Activated naive CD8-positive, alpha-beta T cell treated with anti-CD3 and anti-CD28 coated beads, Interleukin-2, amount 10 ng/mL, durations not matched to agents 7 days and 5 days (primary cell): ENCODE results near the gene PDGFB. TPM values are rescaled to one million over a fixed set of nuclear protein-coding genes. Genes with fewer than 3 reads are reported as not detected.

ENCODE experiments used
- ATAC-seq: fragments of 150-1000 bp; cut with Tn5 transposase; one replicate; pipeline ENCODE4 v1.10.0; 2021; ENCODE audit warnings: low read depth, moderate library complexity
- POLR2A ChIA-PET: fragments of 350-600 bp; sonication (Branson Sonifier 250); formaldehyde crosslinking; loops from one replicate; lab custom pipeline; 2021; ENCODE audit warnings: antibody characterized with exemption; lab: Charles Lee
- DNase-seq: peaks from one replicate; pipeline ENCODE4 v3.0.0; 2021
- H3K27ac Mint-ChIP-seq: one replicate; pipeline ENCODE4 v1.8.0; 2022; ENCODE audit warnings: mild to moderate bottlenecking, mixed read lengths
- H3K27me3 Mint-ChIP-seq: one replicate; pipeline ENCODE4 v1.8.0; 2022; ENCODE audit warnings: mild to moderate bottlenecking, moderate library complexity, mixed read lengths
- H3K36me3 Mint-ChIP-seq: one replicate; pipeline ENCODE4 v1.8.0; 2021; ENCODE audit warnings: mild to moderate bottlenecking, mixed read lengths
- H3K4me1 Mint-ChIP-seq: one replicate; pipeline ENCODE4 v1.8.0; 2021; ENCODE audit warnings: mixed read lengths
- H3K4me3 Mint-ChIP-seq: one replicate; pipeline ENCODE4 v1.8.0; 2022; ENCODE audit warnings: mild to moderate bottlenecking, moderate library complexity, mixed read lengths
- H3K9me3 Mint-ChIP-seq: one replicate; pipeline ENCODE4 v1.8.0; 2021; ENCODE audit warnings: mixed read lengths
- total RNA-seq, 2 experiments: library from RNA; stranded (reverse); gene quantifications; one replicate each; pipeline ENCODE4 v1.2.3, GENCODE V29; 2021

Gene PDGFB
- total RNA-seq, 2 experiments from 2014 or later = 7.2 to 7.9 TPM

DNA sequence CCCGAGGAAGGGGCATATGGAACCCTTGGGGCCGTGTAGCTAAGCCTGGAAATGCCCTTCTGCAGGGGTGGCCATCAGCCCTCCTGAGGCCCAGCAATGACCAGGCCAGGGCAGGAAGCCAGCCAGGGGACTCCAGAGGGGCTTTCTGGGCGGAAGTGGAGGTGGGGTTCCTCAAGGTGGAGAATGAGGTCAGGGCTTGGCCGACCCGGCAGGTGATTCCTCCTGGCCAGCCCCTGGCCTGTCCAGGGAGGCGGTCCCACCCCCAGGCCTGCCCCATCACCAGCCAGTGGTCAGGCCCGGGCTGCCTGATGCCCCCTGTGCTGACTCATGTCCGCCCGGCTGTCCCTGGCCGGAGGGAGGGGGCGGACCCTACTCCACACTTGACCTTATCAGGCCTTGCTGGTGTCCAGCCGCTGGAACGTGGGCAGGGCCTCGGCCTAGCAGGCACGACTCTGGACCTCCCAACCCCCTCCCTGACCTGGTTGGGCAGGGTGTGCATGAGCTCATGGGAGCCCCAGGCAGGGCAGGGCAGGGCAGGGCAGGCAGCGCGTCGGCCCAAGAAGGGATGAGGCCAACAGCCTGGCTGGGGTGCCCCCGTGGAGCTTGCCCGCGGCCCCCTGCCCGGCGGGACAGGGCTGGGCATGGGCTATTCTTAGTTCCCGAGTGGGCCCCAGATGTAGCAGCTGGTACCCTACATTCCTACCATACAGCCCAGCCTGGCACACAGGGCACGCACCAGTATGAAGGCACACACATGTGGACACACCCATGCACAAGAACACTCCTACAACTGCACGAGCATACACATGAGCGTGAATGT, 38.8 kb upstream of the PDGFB start:
- POLR2A ChIA-PET = no interaction called here
- peaks cover 22% of the 10 kb centered on the region for H3K27me3 Mint-ChIP-seq
- H3K4me1 Mint-ChIP-seq = peaks cover 3% of the 10 kb centered on the region
- H3K9me3 Mint-ChIP-seq = no peaks in the 10 kb centered on the region
- H3K4me3 Mint-ChIP-seq = no peak overlapping the region
- no peak for ATAC-seq
- no peaks in the 10 kb centered on the region for H3K36me3 Mint-ChIP-seq
- no peak for DNase-seq
- no peak overlapping the region for H3K27ac Mint-ChIP-seq

DNA sequence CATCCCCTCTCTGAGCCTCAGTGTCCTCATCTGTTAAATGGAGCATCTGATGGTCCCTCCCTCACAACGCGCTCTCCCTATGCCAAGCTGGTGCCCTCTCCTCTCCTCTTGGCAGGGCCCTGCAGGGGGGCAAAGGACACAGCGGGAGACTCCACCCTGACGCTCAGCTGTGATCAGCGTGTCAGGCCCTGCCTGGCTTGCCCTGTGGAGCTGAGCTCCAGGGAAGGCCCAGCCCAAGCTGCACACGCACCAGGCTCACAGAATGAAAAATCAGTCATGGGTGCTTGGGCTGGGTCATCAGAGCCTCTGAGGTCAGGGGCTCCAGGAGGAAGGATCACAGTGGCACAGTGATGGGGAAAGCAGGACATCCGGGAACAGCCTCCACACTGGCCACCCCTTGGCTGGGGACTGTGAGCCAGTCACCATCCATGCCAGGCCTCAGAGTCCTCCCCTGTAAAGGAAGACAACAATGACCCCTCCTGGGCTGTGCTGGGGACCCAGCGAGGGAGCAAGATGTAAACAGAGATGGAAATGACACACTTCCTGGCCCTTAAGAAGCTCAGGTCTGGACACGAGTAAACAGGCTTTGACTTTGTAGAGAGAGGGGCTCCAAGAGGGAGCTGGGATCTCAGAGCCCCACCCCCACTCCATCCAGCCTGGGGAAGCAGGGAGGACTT, 38.0 kb upstream of the PDGFB start:
- peaks cover 19% of the 10 kb centered on the region for H3K27me3 Mint-ChIP-seq
- DNase-seq (no peak), ATAC-seq (no peak)
- H3K4me3 Mint-ChIP-seq = no peak overlapping the region
- H3K36me3 Mint-ChIP-seq = no peaks in the 10 kb centered on the region
- H3K4me1 Mint-ChIP-seq = peaks cover 3% of the 10 kb centered on the region
- POLR2A ChIA-PET = no interaction called here
- H3K9me3 Mint-ChIP-seq = no peaks in the 10 kb centered on the region
- no peak overlapping the region for H3K27ac Mint-ChIP-seq

DNA sequence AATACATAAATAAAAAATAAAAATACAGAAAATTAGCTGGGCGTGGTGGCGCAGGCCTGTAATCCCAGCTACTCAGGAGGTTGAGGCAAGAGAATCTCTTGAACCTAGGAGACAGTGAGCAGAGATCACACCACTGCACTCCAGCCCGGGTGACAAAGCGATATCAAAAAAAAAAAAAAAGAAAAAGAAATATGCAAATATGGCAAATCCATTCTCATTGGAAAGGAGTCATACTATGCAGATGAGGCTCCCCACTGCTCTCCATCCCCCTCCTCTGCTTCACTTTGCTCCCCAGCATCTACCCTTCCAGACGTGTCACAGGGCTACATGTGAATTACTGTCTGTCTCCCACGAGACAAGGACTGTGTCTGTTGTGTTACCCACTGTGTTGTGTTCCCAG, 36.3 kb upstream of the PDGFB start:
- Mint-ChIP-seq H3K9me3 (peaks cover 1% of the 10 kb centered on the region), H3K27ac (no peak overlapping the region), H3K4me3 (no peak overlapping the region), H3K4me1 (no peaks in the 10 kb centered on the region), H3K36me3 (no peaks in the 10 kb centered on the region), H3K27me3 (peaks cover 17% of the 10 kb centered on the region)
- ATAC-seq = no peak
- POLR2A ChIA-PET = no interaction called here
- no peak for DNase-seq

DNA sequence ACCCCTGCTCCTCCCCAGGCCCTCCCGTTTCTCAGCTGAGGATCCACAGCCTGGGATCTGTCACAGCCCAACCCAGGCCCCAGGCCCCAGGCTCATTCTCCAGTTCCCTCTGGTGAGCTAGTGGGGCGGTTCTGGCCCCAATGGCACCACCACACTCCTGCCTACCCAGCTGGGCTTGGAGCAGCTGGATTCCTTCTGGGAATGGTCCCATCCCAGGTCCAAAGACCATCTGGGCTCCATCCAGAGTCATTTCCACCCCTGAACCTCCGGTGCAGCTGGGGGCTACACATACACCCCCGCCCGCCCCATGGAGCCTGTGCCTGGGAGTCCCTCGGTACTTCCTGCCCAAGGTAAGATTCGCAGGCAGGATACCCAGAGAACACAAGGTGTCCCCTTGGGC, 35.5 kb upstream of the PDGFB start:
- DNase-seq = no peak
- ATAC-seq = no peak
- Mint-ChIP-seq H3K9me3 (peaks cover 1% of the 10 kb centered on the region), H3K4me3 (no peak overlapping the region), H3K27me3 (peaks cover 15% of the 10 kb centered on the region), H3K27ac (no peak overlapping the region), H3K36me3 (no peaks in the 10 kb centered on the region), H3K4me1 (no peaks in the 10 kb centered on the region)
- POLR2A ChIA-PET = no interaction called here

DNA sequence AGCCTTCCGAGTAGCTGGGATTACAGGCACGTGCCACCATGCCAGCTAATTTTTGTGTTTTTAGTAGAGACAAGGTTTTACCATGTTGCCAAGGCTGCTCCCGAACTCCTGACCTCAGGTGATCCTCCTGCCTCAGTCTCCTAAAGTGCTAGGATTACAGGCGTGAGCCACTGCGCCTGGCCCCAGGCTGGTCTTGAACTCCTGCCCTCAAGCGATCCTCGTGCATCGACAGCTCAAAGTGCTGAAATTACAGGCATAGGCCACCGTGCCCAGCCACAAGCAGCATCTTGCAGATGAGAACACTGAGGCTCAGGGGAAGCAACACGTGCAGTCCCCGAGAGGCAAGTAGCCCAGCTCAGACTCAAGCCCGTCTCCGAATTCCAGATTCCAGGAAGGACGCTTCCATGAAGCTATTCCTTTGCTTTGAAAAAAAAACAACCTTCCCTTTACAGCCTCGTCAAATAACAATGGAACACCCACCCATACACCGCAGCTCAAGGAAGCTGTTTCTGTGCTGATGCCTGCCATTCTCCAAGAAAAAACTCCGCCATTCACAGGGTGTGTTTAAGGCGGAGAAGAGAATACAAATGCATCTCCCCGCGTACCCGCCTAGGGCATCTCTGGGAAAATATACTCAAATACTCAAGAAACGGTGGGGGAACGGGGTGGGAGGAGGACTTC, 34.5 kb upstream of the PDGFB start:
- Mint-ChIP-seq H3K4me3 (no peak overlapping the region), H3K9me3 (peaks cover 1% of the 10 kb centered on the region), H3K27ac (no peak overlapping the region), H3K27me3 (peaks cover 12% of the 10 kb centered on the region), H3K36me3 (no peaks in the 10 kb centered on the region), H3K4me1 (no peaks in the 10 kb centered on the region)
- no peak for DNase-seq
- POLR2A ChIA-PET = no interaction called here
- ATAC-seq = no peak

DNA sequence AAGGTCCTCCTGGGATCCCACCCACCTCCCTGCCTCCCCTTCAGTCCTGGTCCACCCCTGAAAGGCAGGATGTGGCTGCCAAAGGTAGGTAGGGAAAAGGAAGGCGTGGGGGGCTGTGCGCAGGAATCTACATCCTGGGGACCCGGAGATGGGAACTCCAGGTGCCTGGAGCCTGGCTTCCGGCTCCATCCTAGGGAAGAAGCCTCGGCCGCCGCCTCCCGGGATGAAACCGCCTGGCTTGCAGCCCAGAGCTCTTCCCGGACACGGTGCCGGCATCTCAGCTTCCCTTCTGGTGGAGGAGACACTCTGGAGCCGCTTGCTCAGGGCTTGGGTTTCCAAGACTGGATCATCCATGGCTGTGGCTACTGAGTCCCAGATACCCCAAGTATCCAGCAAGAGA, 33.3 kb upstream of the PDGFB start:
- H3K27me3 Mint-ChIP-seq = peaks cover 12% of the 10 kb centered on the region
- H3K9me3 Mint-ChIP-seq = peaks cover 1% of the 10 kb centered on the region
- ATAC-seq (no peak), DNase-seq (no peak)
- H3K4me1 Mint-ChIP-seq = no peaks in the 10 kb centered on the region
- H3K4me3 Mint-ChIP-seq = no peak overlapping the region
- H3K27ac Mint-ChIP-seq = no peak overlapping the region
- no peaks in the 10 kb centered on the region for H3K36me3 Mint-ChIP-seq
- POLR2A ChIA-PET = interaction anchor here (0.6 kb wide), 1 partner anchor 147 kb away, joined by 3 read pairs; no protein-coding TSS in a partner anchor

DNA sequence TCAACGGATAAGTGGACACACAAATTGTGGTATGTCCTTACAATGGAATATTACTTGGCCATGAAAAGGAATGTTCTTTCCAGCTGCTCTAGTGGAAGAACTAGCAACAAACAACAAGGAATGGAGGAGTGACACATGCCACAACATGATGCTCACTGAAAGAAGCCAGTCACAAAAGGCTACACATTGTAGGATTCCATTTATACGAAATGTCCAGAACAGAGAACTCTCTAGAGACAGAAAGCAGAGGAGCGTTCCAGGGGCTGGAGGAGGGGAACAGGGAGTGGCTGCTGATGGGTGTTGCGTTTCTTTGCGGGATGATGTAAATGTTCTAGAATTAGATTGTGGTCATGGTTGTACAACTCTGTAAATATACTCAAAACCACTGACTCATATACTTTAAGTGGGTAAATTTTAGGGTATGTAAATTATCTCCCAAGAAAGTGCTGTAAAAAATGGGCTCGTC, 32.4 kb upstream of the PDGFB start:
- Mint-ChIP-seq H3K9me3 (peaks cover 1% of the 10 kb centered on the region), H3K27ac (no peak overlapping the region), H3K36me3 (no peaks in the 10 kb centered on the region), H3K4me1 (no peaks in the 10 kb centered on the region), H3K27me3 (peaks cover 12% of the 10 kb centered on the region), H3K4me3 (no peak overlapping the region)
- ATAC-seq (no peak), DNase-seq (no peak)
- POLR2A ChIA-PET = no interaction called here

DNA sequence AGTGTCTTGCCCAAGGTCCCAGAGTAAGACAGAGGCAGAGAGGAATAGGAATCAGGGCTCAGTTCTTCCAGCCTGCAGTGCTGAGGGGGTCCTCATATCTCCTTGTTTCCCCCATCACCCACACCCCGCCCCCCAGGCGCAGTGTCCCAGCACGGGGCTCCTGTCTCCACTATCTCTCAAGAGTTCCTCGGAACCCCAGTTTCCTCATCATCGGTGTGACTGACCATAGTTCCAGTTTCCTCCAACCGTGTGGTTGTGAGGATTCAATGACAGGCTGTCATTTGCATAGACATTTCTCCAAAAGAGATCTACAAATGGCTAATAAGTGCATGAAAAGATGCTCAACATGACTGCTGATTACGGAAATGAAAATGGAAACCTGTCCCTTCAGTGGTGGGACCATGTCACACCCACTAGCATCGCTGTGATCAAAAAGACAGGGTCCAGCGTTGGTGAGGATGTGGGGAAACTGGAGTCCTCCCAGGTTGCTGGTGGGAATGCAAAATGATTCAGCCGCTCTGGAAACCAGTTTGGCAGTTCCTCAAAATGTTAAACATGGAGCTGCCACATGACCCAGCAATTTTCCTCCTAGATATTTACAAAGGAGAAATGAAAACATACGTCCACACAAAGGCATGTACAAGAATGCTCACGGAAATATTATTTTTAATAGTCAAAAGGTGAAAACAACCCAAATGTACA, 31.8 kb upstream of the PDGFB start:
- H3K36me3 Mint-ChIP-seq = no peaks in the 10 kb centered on the region
- no peak overlapping the region for H3K27ac Mint-ChIP-seq
- peaks cover 12% of the 10 kb centered on the region for H3K27me3 Mint-ChIP-seq
- DNase-seq (no peak), ATAC-seq (no peak)
- POLR2A ChIA-PET = no interaction called here
- no peak overlapping the region for H3K4me3 Mint-ChIP-seq
- no peaks in the 10 kb centered on the region for H3K4me1 Mint-ChIP-seq
- peaks cover 1% of the 10 kb centered on the region for H3K9me3 Mint-ChIP-seq

DNA sequence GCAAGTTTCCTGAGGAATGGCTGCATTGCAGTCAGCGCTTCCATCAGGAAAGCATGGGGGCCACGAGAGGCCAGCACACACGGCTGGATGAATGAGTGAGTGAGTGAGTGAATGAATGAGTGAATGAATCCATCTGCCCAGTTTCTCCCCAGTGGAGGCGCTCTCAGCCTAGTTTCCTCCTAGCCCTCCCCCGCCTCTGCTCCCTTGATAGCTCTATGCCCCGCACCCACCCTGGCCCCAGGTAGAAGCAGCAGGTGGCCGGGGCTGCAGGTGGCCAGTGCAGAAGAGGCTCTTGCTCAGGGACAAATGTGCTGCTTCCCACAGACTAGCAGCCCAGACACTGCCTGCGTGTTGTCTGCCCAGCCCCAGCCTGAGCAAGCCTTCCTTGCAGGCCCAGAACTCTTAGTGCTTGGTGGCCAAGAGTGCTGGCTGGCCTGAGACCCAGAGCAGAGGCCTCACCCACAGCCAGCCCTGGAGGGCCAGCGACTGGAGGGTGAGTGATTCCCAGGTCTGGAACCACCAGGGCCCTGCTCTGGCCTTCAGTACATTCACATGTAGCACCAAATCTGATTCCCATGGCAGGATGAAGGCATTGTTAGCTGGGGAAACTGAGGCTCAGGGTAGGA, 31.1 kb upstream of the PDGFB start:
- no peak overlapping the region for H3K4me3 Mint-ChIP-seq
- no peak overlapping the region for H3K27ac Mint-ChIP-seq

DNA sequence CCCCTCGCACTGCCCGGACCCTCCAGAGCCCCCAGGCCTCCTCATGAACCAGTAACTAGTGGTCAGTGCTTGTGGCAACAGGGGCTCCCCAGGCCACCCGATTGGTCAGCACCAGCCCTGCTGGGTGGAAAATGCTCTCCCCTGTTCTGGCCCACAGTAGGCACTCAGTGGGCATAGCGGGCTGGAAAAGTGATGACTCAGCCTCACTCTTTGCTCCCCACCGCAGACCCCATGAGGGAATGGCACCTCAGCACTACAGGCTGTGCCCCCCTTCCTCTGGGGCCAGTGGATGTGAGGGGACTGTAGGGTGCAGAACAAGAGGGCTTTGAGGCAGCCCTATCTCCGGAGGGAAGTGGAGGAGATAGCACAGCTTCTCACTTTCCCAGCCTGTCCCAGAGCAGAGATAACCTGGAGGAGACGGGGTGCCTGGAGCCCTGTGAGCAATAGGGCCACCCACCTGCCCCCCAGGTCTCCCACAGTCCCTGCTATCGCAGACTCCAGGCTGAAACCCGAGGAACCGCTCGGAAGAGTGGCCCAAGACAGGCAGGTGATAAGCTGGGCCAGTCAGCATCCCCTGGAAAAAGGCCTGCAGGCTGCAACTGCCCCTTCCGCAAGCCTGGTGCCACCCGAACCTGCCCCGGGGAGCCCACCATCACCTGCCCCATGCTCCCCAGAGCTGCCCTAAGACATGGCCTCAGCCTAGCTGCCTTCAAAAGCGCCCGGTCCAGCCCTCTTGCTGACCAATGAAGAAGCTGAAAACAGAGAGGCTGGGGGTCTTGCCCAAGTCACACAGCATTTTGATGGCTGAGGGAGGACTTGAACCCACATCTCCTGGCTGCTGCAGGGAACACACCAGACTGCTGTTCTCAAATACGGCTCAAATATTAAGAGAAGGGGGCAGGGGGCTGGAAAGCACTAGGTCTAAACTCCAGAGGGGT, 29.4 kb upstream of the PDGFB start:
- Mint-ChIP-seq H3K4me3 (no peak overlapping the region), H3K36me3 (no peaks in the 10 kb centered on the region), H3K4me1 (no peaks in the 10 kb centered on the region), H3K27ac (no peak overlapping the region), H3K9me3 (peaks cover 1% of the 10 kb centered on the region), H3K27me3 (peaks cover 2% of the 10 kb centered on the region)
- DNase-seq (no peak), ATAC-seq (no peak)
- POLR2A ChIA-PET = no interaction called here

More for the DNA sequence above, 31.1 kb upstream of the PDGFB start:
- Mint-ChIP-seq H3K4me1 (no peaks in the 10 kb centered on the region), H3K36me3 (no peaks in the 10 kb centered on the region), H3K9me3 (peaks cover 1% of the 10 kb centered on the region), H3K27me3 (peaks cover 9% of the 10 kb centered on the region)
- POLR2A ChIA-PET = interaction anchor here (0.6 kb wide), 1 partner anchor 11 kb away, joined by 3 read pairs; no protein-coding TSS in a partner anchor
- ATAC-seq (no peak), DNase-seq (no peak)

DNA sequence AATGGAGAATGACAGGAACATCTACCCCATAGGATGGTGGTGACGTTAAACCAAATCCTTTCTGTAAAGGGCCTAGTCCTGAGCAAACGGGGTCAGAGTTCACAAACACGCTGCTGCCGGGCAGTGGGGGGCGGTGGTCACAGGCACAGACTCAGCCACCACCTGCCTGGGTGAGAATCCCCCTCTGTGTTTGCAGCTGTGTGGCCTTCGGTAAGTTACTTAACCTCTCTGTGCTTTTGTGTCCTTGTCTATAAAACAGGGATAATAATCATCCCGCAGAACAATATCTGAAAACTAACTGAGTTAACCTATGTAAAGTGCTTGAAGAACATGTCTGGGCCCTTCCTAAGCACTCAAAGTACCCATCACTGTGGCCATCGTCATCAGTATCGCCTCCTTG, 26.0 kb upstream of the PDGFB start:
- H3K27me3 Mint-ChIP-seq = no peaks in the 10 kb centered on the region
- DNase-seq (no peak), ATAC-seq (no peak)
- H3K36me3 Mint-ChIP-seq = no peaks in the 10 kb centered on the region
- H3K9me3 Mint-ChIP-seq = no peaks in the 10 kb centered on the region
- POLR2A ChIA-PET = no interaction called here
- peaks cover 7% of the 10 kb centered on the region for H3K4me1 Mint-ChIP-seq
- H3K27ac Mint-ChIP-seq = no peak overlapping the region
- no peak overlapping the region for H3K4me3 Mint-ChIP-seq

DNA sequence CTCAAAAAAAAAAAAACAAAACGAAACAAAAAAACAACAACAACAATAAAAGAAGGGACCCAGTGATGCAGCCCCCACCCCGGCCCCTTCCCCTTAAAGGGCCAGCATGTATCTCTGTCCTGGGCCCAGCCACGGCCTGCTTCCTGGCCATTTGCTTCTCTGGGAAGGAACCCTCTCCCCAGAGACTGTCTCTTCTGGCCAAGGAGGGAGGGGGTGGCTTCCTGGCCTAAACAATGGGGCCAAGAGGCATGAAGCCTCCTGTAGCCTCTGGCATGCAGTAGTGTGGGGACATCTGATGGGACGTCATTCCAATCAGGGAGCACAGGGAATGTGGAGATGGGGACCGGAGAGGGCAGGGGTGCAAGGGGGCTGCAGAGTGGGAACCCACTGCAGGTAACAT, 25.5 kb upstream of the PDGFB start:
- Mint-ChIP-seq H3K27ac (no peak overlapping the region), H3K4me1 (peaks cover 8% of the 10 kb centered on the region), H3K9me3 (no peaks in the 10 kb centered on the region), H3K27me3 (no peaks in the 10 kb centered on the region), H3K36me3 (no peaks in the 10 kb centered on the region), H3K4me3 (no peak overlapping the region)
- DNase-seq (no peak), ATAC-seq (no peak)
- POLR2A ChIA-PET = no interaction called here
